T-helper 1 cell treated with Interleukin-12 subunit alpha and Interleukin-12 subunit beta and Interleukin-4 antibody, amounts not matched to agents 30 μg/mL and 1 μg/mL, for 36 hours (primary cell): ENCODE measurements around the gene MATCAP1.

Source experiments
- H3K27ac Mint-ChIP-seq: one replicate; pipeline ENCODE4 v1.8.0; 2021; ENCODE audit warnings: mild to moderate bottlenecking, mixed read lengths
- H3K27me3 Mint-ChIP-seq: one replicate; pipeline ENCODE4 v1.8.0; 2021; ENCODE audit warnings: low read depth, mixed read lengths
- H3K36me3 Mint-ChIP-seq: one replicate; pipeline ENCODE4 v1.8.0; 2021; ENCODE audit warnings: low read depth, mixed read lengths
- H3K4me1 Mint-ChIP-seq: one replicate; pipeline ENCODE4 v1.8.0; 2021; ENCODE audit warnings: low read depth, mixed read lengths
- H3K4me3 Mint-ChIP-seq: one replicate; pipeline ENCODE4 v1.8.0; 2021; ENCODE audit warnings: mild to moderate bottlenecking, moderate library complexity, mixed read lengths
- H3K9me3 Mint-ChIP-seq: one replicate; pipeline ENCODE4 v1.8.0; 2021; ENCODE audit warnings: mixed read lengths

MATCAP1 gene

DNA sequence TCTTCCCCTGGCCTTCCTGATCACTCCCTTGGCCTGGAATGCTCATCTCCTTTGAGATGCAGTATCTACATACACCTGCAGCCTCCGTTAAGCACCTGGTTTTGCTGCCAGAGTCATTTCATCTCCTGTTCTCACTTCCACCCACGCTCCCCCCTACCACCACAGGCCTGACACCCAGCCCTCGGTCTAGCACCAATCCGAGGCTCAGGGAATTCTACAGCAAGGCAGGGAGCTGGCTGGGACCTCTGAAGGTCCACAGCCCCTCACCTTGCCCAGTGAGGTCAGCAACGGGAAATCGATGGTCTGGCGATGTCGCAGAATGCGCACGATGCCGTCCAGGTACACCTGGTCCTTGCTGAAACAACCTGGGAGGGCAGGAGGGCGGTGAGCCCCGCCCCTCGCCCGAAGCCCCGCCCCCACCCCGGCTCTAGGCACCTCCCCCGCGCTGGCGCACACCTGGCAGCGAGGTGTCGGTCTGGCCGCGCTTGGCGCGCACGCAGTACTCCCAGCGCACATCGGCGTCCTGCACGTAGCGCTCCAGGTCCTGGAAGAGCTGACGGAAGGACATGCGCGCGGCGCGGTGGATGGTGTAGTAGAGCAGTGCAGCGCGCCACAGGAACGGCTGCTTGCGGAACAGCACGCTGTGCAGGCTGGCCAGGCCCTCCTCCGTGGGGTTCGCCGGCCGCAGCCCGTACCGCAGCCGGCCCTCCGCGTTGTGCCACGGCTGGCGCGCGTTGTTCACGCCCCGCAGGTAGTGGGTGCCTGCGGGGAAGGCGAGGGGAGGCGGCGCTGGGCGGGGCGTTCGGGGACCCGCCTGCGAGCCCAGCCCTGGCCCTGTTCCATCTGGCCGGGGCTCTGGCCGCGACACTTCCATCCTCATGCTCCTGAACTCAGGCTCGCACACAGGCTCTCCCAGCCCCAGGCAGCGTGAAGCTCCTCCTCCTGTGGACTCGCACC is 5.7 kb downstream of the MATCAP1 start:
- Mint-ChIP-seq H3K27ac (peak overlapping the region; percentile 71), H3K4me1 (peaks cover 43% of the 10 kb centered on the region), H3K27me3 (no peaks in the 10 kb centered on the region), H3K4me3 (peak overlapping the region; percentile 73), H3K36me3 (peaks cover 26% of the 10 kb centered on the region), H3K9me3 (no peaks in the 10 kb centered on the region)

DNA sequence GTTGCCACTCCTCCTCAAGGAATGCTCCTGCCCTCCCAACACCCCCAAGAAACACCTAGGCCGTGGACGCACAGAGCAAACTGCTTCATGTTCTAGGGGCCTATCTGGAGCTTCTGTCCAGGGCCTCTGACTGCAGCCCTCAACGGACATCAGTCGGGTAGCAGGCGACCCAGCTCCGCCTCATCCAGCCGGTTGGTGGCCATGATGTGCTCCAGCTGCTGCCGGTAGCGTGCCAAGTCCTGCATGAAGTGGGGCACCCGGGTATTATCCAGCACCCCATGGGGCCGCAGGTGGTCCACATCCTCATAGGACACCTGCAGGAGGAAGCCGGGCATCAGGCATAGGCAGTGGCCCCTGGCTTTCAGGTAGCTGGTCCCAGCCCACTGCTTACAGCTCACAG is 7.1 kb downstream of the MATCAP1 start:
- peak overlapping the region; percentile 63 for H3K27ac Mint-ChIP-seq
- peaks cover 30% of the 10 kb centered on the region for H3K36me3 Mint-ChIP-seq
- no peaks in the 10 kb centered on the region for H3K9me3 Mint-ChIP-seq
- H3K4me1 Mint-ChIP-seq: peaks cover 49% of the 10 kb centered on the region
- H3K4me3 Mint-ChIP-seq: no peak overlapping the region
- H3K27me3 Mint-ChIP-seq: no peaks in the 10 kb centered on the region

DNA sequence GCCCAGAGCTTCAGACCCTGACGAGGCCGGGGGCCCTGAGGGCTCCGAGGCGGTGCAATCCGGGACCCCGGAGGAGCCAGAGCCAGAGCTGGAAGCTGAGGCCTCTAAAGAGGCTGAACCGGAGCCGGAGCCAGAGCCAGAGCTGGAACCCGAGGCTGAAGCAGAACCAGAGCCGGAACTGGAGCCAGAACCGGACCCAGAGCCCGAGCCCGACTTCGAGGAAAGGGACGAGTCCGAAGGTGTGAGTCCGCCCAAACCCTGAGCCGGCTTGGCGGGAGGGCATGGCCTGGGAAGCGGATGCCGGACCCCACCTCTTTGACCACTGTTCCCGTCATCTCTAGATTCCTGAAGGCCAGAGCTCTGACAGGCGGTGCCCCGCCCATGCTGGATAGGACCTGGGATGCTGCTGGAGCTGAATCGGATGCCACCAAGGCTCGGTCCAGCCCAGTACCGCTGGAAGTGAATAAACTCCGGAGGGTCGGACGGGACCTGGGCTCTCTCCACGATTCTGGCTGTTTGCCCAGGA is 9.0 kb downstream of the MATCAP1 start:
- no peak overlapping the region for H3K27ac Mint-ChIP-seq
- H3K4me3 Mint-ChIP-seq: peak overlapping the region; percentile 89
- H3K9me3 Mint-ChIP-seq: no peaks in the 10 kb centered on the region
- H3K27me3 Mint-ChIP-seq: no peaks in the 10 kb centered on the region
- peaks cover 35% of the 10 kb centered on the region for H3K36me3 Mint-ChIP-seq
- H3K4me1 Mint-ChIP-seq: peaks cover 64% of the 10 kb centered on the region

DNA sequence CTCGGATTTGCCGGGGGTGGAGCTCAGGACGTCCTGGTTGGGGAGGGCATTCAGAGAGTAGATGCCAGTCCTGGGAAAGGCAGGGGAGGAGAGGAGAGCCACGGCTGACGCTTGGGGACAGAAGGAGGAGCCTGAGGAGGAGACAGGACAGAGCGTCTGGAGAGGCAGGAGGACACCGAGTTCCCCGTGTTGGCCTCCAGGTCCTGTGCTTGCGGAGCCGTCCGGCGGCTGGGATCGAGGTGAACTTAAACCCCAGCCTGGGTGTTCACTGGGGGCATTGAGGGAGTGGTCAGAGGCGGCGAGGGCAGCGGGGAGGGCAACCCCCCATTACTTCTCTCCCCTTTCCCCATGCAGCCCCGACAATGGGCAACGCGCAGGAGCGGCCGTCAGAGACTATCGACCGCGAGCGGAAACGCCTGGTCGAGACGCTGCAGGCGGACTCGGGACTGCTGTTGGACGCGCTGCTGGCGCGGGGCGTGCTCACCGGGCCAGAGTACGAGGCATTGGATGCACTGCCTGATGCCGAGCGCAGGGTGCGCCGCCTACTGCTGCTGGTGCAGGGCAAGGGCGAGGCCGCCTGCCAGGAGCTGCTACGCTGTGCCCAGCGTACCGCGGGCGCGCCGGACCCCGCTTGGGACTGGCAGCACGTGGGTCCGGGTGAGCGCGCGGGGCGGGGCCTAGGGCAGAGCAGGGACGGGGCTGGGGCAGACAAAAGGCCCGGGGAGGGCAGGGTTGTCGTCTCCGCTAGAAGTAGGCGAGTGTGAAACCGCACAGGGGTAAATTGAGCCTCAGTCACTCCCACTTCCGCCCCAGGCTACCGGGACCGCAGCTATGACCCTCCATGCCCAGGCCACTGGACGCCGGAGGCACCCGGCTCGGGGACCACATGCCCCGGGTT is 9.7 kb downstream of the MATCAP1 start:
- H3K27ac Mint-ChIP-seq: peak overlapping the region; percentile 83
- no peaks in the 10 kb centered on the region for H3K27me3 Mint-ChIP-seq
- peak overlapping the region; percentile 89 for H3K4me3 Mint-ChIP-seq
- H3K36me3 Mint-ChIP-seq: peaks cover 35% of the 10 kb centered on the region
- H3K4me1 Mint-ChIP-seq: peaks cover 65% of the 10 kb centered on the region
- H3K9me3 Mint-ChIP-seq: no peaks in the 10 kb centered on the region

DNA sequence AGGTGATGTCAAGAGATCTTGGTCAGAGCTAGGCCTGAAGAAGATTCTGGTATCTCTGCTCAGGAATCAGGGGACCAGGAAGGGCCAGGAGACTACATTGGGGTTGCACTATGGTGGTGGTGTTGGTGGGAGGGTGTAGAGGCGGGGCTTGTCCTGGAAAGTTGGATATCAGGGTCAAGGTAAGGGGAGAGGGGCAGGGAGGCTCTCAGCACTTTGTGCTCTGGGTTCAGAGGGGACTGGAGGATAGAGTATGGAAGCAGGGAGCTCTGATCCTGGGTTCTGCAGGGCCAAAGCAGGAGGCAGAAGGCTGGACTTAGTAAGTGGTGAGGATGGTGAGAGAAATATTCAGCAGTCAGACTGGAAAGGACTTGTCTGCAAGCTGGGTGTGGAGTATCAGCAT is 10.4 kb downstream of the MATCAP1 start:
- Mint-ChIP-seq H3K27ac (peak overlapping the region; percentile 83), H3K27me3 (no peaks in the 10 kb centered on the region), H3K4me1 (peaks cover 62% of the 10 kb centered on the region), H3K36me3 (peaks cover 36% of the 10 kb centered on the region), H3K9me3 (no peaks in the 10 kb centered on the region), H3K4me3 (peak overlapping the region; percentile 89)

DNA sequence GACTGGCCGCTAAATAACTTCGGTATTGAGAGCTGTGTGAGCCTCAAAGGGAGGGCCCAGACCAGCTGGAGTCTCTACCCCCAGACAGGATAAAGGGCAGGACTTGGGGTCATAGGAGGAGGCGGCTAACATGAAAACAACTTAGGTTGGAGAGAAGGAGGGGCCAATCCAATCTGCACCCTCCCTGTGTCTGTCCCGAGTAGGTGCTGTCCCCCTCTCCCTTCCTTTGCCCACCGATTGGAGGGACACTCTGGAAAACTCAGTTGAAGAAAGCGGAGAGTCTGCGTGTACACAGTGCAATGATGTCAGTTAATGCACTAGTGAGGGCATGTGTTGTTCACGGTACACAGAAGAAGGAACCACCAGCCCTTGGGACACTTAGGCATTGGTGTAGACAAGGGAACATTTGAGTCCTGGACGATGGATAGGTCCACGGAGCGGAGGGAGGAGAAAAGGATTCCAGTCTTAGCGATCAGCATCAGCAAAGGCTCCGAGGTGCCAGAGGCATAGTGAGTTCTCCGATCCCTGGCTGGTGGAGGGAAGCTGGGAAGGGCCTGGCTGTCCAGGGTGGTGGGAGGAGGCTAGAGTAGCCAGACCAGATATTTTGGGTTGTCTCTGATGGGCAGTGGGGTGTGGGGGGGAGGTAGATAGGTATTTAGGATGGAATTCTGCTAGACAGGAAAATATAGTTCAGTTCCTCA is 12.7 kb downstream of the MATCAP1 start:
- Mint-ChIP-seq H3K4me3 (peak overlapping the region; percentile 91), H3K36me3 (peaks cover 36% of the 10 kb centered on the region), H3K4me1 (peaks cover 61% of the 10 kb centered on the region), H3K9me3 (no peaks in the 10 kb centered on the region), H3K27ac (peak overlapping the region; percentile 86), H3K27me3 (peaks cover 8% of the 10 kb centered on the region)

DNA sequence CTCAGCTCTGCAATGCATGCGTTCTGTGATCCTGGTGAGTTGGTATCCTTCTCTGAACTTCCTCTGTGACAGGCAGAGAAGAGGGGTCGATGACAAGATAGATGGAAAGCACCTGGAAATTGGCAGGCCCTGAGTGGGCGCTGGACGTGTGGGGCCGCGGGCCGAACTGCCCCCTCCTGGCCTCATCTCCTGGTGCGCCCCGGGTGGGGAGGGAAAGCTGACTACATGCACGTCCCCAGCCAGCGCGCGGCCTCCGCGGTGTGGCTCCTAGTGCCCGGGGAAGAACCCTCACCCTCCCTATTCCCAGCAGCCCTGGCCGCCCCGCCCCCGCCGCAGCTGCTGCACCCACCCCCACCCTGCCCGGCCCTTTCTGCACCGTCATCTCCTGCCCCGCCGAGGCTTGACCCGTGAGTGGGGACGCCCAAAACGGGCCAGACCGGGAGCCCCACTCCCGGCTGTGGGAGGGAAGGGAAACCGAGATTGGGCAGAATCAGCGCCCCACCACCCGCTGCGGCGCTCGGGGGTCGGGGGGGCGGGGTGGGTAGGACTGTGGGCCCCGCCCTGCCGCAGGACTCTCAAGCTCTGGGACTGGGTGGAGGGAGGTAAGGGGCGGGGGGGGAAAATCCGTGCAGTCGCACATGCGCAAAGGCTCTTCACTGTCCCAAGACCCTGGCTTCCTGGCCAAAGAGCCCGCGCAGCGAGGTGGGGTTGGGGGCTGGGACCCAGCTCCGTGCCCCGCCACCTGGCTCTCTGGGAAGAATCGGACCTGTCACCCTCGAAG is 13.4 kb downstream of the MATCAP1 start, which contains the start of gene NOL3:
NOL3 (plus strand) TSS at position 371 of the 781 bp plus-strand sequence.
- H3K9me3 Mint-ChIP-seq: no peaks in the 10 kb centered on the region
- peaks cover 10% of the 10 kb centered on the region for H3K27me3 Mint-ChIP-seq
- peaks cover 54% of the 10 kb centered on the region for H3K4me1 Mint-ChIP-seq
- H3K36me3 Mint-ChIP-seq: peaks cover 30% of the 10 kb centered on the region
- peak within 1 kb of the TSS; percentile 94 for H3K27ac Mint-ChIP-seq
- H3K4me3 Mint-ChIP-seq: peak within 1 kb of the TSS; percentile 91

DNA sequence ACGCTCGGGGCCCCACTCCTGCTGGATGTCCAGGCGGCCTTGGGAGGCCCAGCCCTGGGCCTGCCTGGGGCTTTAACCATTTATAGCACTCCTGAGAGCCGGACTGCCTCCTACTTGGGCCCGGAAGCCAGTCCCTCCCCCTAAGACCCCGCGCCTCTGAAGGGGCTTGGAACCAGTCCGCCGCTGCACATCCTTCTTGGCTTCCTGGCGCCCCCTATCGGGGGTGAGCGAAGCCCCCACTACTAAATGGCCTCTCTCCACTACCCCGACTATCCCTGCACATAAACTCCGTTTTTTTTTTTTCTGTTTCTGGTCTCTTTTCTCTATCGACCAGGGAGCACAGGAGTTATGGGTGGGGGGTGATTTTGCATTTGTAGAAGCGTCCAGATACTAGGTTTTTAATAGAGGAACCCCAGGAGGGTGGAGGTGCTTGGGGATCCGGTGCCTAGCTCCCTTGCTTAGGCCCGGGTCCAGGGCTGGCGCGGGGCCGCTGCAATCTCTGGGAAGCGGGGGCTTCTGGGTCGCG is 14.1 kb downstream of the MATCAP1 start:
- Mint-ChIP-seq H3K27ac (peak overlapping the region; percentile 94), H3K4me1 (peaks cover 55% of the 10 kb centered on the region), H3K9me3 (no peaks in the 10 kb centered on the region)

DNA sequence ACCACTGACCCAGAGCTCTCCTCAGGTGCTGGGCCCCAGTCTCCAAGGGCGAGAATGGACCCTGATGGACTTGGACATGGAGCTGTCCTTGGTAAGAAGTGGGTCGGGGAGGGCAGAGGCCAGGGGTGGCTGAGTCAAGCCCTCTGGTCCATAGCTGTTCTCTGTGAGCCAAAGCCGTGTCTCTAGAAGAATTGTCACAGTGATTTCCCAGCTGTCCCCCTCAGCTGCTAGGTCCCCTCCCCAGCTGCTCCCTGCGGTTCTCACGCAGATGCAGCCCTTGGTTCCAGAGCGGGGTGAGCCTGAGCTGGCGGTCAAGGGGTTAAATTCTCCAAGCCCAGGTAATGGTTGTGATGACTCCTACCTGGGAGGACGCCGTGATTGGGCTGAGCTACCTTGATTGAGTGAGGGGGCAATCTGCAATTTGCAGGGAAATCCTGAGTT is 14.7 kb downstream of the MATCAP1 start:
- Mint-ChIP-seq H3K36me3 (peaks cover 33% of the 10 kb centered on the region), H3K4me3 (peak overlapping the region; percentile 14), H3K9me3 (no peaks in the 10 kb centered on the region), H3K27ac (no peak overlapping the region), H3K27me3 (peaks cover 18% of the 10 kb centered on the region), H3K4me1 (peaks cover 57% of the 10 kb centered on the region)

More for the DNA sequence above, 14.1 kb downstream of the MATCAP1 start:
- H3K4me3 Mint-ChIP-seq: peak overlapping the region; percentile 91
- peaks cover 15% of the 10 kb centered on the region for H3K27me3 Mint-ChIP-seq
- peaks cover 33% of the 10 kb centered on the region for H3K36me3 Mint-ChIP-seq

DNA sequence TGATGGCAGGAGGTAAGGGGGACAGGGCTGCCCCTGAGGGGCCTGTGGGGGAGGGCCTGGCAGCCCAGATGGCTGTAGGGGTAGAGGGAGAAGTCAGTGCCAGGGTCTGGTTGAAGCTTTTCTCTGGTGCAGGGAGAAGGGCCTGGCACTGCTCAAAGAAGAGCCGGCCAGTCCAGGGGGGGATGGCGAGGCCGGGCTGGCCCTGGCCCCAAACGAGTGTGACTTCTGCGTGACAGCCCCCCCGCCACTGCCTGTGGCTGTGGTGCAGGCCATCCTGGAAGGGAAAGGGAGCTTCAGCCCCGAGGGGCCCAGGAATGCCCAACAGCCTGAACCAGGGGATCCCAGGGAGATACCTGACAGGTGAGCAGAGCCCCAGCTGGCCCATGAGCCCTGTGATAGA is 16.2 kb downstream of the MATCAP1 start:
- H3K4me3 Mint-ChIP-seq: peak overlapping the region; percentile 35
- peaks cover 19% of the 10 kb centered on the region for H3K27me3 Mint-ChIP-seq
- no peaks in the 10 kb centered on the region for H3K9me3 Mint-ChIP-seq
- H3K36me3 Mint-ChIP-seq: peaks cover 24% of the 10 kb centered on the region
- no peak overlapping the region for H3K27ac Mint-ChIP-seq
- peaks cover 46% of the 10 kb centered on the region for H3K4me1 Mint-ChIP-seq

DNA sequence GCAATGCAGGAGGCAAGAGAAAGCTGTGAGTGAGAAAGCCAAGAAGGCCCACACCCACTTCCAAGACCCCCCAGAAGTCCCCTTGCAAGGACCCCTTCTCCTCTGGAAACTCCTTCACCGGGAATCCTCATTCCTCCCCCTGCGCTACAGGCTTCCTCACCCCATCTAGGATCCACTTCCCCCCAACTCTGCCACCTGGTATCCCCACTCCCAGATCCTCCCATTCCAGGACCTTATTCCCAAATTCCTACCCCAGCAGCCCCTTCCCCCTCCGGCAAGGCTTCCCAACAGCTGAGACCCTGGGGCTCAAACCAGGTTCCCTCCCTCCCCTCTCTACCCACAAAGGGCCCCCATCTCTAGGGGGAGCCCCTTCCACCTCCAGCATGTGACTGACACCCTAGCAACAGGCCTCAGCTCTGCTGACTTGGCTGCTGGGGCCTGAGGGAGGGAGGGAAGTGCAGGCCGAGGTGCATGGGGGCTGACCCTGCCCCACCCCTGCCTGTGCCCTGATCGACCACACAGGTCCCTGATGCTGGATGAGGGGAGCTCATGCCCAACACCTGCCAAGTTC is 17.1 kb downstream of the MATCAP1 start:
- Mint-ChIP-seq H3K4me3 (peak overlapping the region; percentile 54), H3K4me1 (peaks cover 50% of the 10 kb centered on the region), H3K9me3 (no peaks in the 10 kb centered on the region), H3K27ac (peak overlapping the region; percentile 41), H3K27me3 (peaks cover 19% of the 10 kb centered on the region), H3K36me3 (peaks cover 23% of the 10 kb centered on the region)

DNA sequence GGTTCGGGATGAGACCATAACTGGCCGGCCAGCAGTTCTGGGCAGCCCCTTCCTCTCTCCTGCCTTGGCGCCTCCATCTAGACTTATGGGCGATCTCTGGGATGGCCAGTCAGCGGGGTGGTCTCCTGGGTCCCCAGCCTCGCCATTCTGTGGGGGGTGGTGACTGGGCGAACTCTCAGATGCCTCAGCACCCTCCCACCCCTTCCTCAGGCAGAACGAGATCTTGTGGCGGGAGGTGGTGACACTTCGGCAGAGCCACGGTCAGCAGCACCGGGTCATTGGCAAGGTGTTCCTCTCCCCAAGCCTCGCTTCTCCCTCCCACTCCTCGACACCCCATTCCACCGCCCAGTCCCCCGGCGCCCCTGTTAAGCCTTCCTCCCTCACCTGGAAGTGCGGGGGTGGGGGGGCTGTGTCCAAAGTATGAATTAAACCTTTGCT is 17.6 kb downstream of the MATCAP1 start:
- Mint-ChIP-seq H3K9me3 (no peaks in the 10 kb centered on the region), H3K27ac (no peak overlapping the region), H3K4me1 (peaks cover 47% of the 10 kb centered on the region), H3K27me3 (peaks cover 19% of the 10 kb centered on the region), H3K36me3 (peaks cover 21% of the 10 kb centered on the region), H3K4me3 (peak overlapping the region; percentile 54)
